ENCODE results near the gene SF3A2.

Gene SF3A2

GRCh38 chr19:2291185-2291751, 54.6 kb downstream of the SF3A2 start:
- no peak overlapping the region for H3K27ac ChIP-seq
- TF ChIP-seq CTCF (IDR thresholded peaks at IDR 0.05), result no peak
- no peak for DNase-seq (ENCODE audit: low spot score)
- peak overlapping the region; percentile 71 for H3K4me3 ChIP-seq

DNA sequence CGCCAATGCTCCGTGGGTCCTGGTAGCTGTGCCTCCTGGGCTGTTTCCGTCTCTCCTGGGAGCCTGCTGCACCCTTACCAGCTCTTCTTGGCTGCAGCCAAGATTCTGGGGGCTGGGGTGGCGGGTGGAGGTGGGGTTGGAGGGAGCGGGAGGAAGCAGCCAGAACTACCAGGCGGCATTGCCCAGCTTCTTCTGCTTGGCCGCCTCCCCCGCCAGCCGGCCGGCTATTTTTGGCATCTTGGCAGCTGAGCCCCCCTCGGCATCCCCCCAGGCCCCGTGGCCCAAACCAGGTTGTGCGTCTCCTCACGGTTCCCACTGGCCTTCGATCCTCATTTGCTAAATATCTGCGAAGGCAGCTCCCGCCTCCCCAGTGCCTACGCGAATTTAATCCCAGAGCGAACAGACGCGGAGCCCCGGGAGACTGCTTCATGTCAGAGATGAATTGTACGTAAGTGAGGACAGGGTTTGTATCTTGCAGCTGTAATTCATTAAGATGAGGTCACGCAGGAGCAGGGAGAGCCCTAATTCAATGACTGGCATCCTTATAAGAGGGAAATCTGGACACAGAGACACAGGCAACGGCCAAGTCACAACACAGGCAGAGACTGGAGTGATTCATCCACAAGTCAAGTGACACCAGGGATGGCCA, 58.2 kb downstream of the SF3A2 start:
- peak overlapping the region; percentile 3 to 24 for H3K27ac ChIP-seq
- no peak for DNase-seq (ENCODE audit: low spot score)
- H3K4me3 ChIP-seq, result peak overlapping the region; percentile 52
- no peak for TF ChIP-seq CTCF (IDR thresholded peaks at IDR 0.05)

- DNase-seq (ENCODE audit: low spot score), result no peak
- no peak for TF ChIP-seq CTCF (IDR thresholded peaks at IDR 0.05)
- Histone ChIP-seq H3K4me3 (no peak overlapping the region), H3K27ac (no peak overlapping the region)
Observed at GRCh38 chr19:2296141-2296540, 59.5 kb downstream of the SF3A2 start.

Data from coronary artery (tissue), 2 donors.